ENCODE data around the gene HAO2.

GRCh38 chr1:119375366-119375765, 6.8 kb downstream of the HAO2 start:
- TF ChIP-seq CTCF (IDR thresholded peaks at IDR 0.05): no peak
- no peak for TF ChIP-seq POLR2AphosphoS5 (IDR thresholded peaks at IDR 0.05)
- TF ChIP-seq EP300 (IDR thresholded peaks at IDR 0.05): no peak
